Stimulated activated memory B cell treated with anti-CD40 and anti-IgM and Interleukin-4, amounts not matched to agents 10 μg/mL and 1 μg/mL and 100 μg/mL, for 72 hours (primary cell): ENCODE data around the gene BAIAP2.

Source experiments
- ATAC-seq: fragments of 150-1000 bp; cut with Tn5 transposase; 2 replicates; pipeline ENCODE4 v1.10.0; 2021
- H3K27ac Mint-ChIP-seq: one replicate; pipeline ENCODE4 v1.8.0; 2022; ENCODE audit warnings: mild to moderate bottlenecking, mixed read lengths
- H3K27me3 Mint-ChIP-seq: one replicate; pipeline ENCODE4 v1.8.0; 2022; ENCODE audit warnings: mixed read lengths
- H3K36me3 Mint-ChIP-seq: one replicate; pipeline ENCODE4 v1.8.0; 2022; ENCODE audit warnings: mixed read lengths
- H3K4me1 Mint-ChIP-seq: one replicate; pipeline ENCODE4 v1.8.0; 2022; ENCODE audit warnings: mixed read lengths
- H3K4me3 Mint-ChIP-seq: one replicate; pipeline ENCODE4 v1.8.0; 2022; ENCODE audit warnings: mild to moderate bottlenecking, moderate library complexity, mixed read lengths
- H3K9me3 Mint-ChIP-seq: one replicate; pipeline ENCODE4 v1.8.0; 2022; ENCODE audit warnings: mixed read lengths

Gene BAIAP2

DNA sequence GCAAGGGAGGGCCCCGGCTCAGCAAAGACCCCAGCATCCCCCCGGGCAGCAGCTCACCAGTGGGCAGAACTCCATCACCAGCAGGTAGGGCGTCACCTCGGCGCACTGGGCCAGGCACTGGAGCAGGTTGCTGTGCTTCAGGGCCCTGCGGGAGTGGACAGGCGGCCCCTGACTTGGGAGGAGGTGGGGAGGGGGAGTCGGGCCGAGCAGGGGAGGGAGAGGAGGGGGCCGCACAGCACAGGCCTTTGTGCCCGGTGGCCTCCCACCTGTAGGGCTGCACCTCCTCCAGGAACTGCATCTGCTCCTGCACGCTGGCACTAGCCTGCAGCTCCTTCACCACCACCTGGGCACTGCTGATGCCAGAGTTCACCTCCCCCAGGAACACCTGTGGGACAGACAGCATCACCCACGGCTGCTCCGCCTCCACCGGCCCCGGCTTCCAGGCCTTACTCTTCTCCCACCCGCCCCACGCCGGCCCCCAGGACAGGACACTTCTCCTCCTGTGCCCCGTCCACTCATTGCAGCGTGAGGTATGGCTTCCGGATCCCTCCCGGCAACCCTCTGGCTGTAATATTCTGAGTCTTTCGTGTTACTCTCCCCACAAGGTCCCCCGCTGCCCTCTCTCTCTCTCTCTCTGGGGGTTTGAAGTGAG, 92.7 kb downstream of the BAIAP2 start:
- no peak for ATAC-seq
- Mint-ChIP-seq H3K36me3 (no peaks in the 10 kb centered on the region), H3K4me1 (no peaks in the 10 kb centered on the region), H3K4me3 (no peak overlapping the region), H3K27me3 (no peaks in the 10 kb centered on the region), H3K27ac (no peak overlapping the region), H3K9me3 (no peaks in the 10 kb centered on the region)

GRCh38 chr17:81128338-81128737, 93.4 kb downstream of the BAIAP2 start:
- no peaks in the 10 kb centered on the region for H3K36me3 Mint-ChIP-seq
- H3K4me1 Mint-ChIP-seq: no peaks in the 10 kb centered on the region
- ATAC-seq: no peak
- no peaks in the 10 kb centered on the region for H3K9me3 Mint-ChIP-seq
- no peak overlapping the region for H3K27ac Mint-ChIP-seq
- H3K4me3 Mint-ChIP-seq: no peak overlapping the region
- H3K27me3 Mint-ChIP-seq: no peaks in the 10 kb centered on the region

GRCh38 chr17:81128774-81129173, 93.8 kb downstream of the BAIAP2 start:
- Mint-ChIP-seq H3K4me3 (no peak overlapping the region), H3K9me3 (no peaks in the 10 kb centered on the region), H3K27ac (no peak overlapping the region), H3K27me3 (no peaks in the 10 kb centered on the region), H3K4me1 (no peaks in the 10 kb centered on the region), H3K36me3 (no peaks in the 10 kb centered on the region)
- no peak for ATAC-seq

DNA sequence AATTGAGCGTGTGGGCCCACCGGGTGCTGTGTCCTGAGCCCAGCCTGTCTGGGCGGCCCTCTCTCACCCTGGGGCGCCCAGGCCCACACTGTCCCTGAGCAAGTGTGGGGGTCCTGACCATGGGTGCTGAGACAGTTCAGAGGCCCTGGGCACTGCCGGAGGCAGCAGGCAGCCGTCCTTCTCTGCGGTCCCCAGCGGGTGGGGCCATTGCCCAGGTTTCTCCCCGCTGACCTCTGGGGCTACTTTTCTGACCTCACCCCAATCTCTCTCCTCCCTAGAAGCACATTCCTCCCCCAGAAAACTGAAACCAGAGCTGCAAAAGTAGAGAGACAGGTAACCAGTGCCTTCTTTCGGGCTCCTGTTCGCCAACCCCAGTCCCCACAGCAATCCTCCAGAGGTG, 94.3 kb downstream of the BAIAP2 start:
- H3K9me3 Mint-ChIP-seq: no peaks in the 10 kb centered on the region
- H3K27ac Mint-ChIP-seq: no peak overlapping the region
- no peak for ATAC-seq
- H3K36me3 Mint-ChIP-seq: no peaks in the 10 kb centered on the region
- H3K4me1 Mint-ChIP-seq: no peaks in the 10 kb centered on the region
- no peaks in the 10 kb centered on the region for H3K27me3 Mint-ChIP-seq
- H3K4me3 Mint-ChIP-seq: no peak overlapping the region

- H3K27me3 Mint-ChIP-seq: no peaks in the 10 kb centered on the region
- H3K9me3 Mint-ChIP-seq: no peaks in the 10 kb centered on the region
- H3K36me3 Mint-ChIP-seq: no peaks in the 10 kb centered on the region
- ATAC-seq: no peak
- no peak overlapping the region for H3K27ac Mint-ChIP-seq
- H3K4me3 Mint-ChIP-seq: no peak overlapping the region
- no peaks in the 10 kb centered on the region for H3K4me1 Mint-ChIP-seq
Observed at GRCh38 chr17:81129711-81130367, 94.9 kb downstream of the BAIAP2 start.

DNA sequence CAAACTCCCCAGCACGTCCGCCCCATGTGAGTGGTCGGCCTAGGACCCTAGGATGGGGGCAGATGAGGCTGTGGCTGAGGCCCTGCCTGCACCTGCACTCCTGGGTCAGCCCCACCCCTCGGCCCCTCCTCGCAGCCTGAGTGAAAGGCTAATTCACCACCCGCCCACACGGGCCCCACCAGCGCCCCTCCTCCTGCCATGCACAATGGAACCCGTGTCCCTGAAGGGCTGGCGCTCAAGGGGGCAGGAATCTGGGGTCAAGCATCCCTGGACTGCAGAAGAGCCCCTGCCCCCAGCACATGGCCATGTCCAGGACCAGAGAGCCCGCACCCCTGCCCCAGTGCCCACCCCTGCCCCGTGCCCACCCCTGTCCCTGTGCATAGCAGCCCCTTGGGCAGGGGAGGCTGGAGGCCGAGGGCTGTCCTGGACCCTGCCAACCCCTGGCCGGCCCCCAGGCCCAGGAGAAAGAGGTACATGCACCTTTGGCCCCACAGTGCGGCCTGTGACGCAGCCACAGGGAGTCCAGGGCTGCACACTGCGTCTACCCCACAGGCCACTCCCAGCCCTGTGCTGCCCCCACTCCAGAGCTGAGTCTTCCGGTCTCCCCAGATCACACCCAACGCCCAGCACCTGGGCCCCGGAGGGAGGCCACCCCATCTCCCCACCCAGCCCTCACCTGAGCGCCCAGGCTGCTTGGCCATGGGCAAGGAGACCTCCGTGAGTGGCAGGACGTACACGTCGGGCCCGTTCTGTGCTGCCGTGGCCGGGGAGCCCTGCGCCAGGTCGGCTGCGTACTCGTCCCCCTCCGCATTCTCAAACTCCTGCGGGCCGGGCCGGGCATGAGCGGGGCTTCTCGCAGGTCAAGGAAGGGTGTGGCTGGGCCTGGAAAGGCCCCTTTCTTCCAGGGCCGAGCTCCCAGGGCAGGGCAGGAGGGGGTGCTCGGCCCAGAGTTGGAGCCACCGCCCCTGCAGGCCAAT, 95.7 kb downstream of the BAIAP2 start:
- Mint-ChIP-seq H3K4me3 (no peak overlapping the region), H3K9me3 (no peaks in the 10 kb centered on the region), H3K27me3 (no peaks in the 10 kb centered on the region), H3K36me3 (no peaks in the 10 kb centered on the region), H3K4me1 (no peaks in the 10 kb centered on the region), H3K27ac (no peak overlapping the region)
- no peak for ATAC-seq

GRCh38 chr17:81131486-81132196, 96.7 kb downstream of the BAIAP2 start:
- no peaks in the 10 kb centered on the region for H3K27me3 Mint-ChIP-seq
- H3K4me3 Mint-ChIP-seq: no peak overlapping the region
- no peaks in the 10 kb centered on the region for H3K9me3 Mint-ChIP-seq
- H3K27ac Mint-ChIP-seq: no peak overlapping the region
- H3K4me1 Mint-ChIP-seq: no peaks in the 10 kb centered on the region
- no peaks in the 10 kb centered on the region for H3K36me3 Mint-ChIP-seq
- no peak for ATAC-seq

DNA sequence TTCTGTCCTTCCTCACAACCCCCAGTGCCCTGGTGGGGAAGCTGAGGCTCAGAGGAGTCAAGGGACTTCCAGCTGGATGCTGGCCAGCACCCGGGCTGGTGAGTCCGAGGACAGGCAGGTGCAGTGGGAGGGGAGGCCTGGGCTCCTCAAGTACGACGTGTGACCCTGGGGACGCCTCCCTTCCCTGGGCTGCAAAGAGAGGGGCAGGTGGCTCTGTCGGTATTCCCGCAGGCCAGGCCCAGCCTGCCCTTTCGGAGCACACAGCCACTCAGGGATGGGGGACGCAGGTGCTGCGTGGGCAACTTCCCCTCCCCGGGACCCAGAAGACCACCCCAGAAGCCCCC, 97.2 kb downstream of the BAIAP2 start:
- no peaks in the 10 kb centered on the region for H3K36me3 Mint-ChIP-seq
- no peak overlapping the region for H3K27ac Mint-ChIP-seq
- ATAC-seq: no peak
- H3K27me3 Mint-ChIP-seq: no peaks in the 10 kb centered on the region
- no peaks in the 10 kb centered on the region for H3K9me3 Mint-ChIP-seq
- H3K4me1 Mint-ChIP-seq: no peaks in the 10 kb centered on the region
- no peak overlapping the region for H3K4me3 Mint-ChIP-seq

GRCh38 chr17:81132770-81133723, 98.1 kb downstream of the BAIAP2 start:
- H3K4me3 Mint-ChIP-seq: no peak overlapping the region
- ATAC-seq: no peak
- peaks cover 2% of the 10 kb centered on the region for H3K9me3 Mint-ChIP-seq
- no peaks in the 10 kb centered on the region for H3K27me3 Mint-ChIP-seq
- H3K27ac Mint-ChIP-seq: no peak overlapping the region
- H3K4me1 Mint-ChIP-seq: no peaks in the 10 kb centered on the region
- no peaks in the 10 kb centered on the region for H3K36me3 Mint-ChIP-seq

DNA sequence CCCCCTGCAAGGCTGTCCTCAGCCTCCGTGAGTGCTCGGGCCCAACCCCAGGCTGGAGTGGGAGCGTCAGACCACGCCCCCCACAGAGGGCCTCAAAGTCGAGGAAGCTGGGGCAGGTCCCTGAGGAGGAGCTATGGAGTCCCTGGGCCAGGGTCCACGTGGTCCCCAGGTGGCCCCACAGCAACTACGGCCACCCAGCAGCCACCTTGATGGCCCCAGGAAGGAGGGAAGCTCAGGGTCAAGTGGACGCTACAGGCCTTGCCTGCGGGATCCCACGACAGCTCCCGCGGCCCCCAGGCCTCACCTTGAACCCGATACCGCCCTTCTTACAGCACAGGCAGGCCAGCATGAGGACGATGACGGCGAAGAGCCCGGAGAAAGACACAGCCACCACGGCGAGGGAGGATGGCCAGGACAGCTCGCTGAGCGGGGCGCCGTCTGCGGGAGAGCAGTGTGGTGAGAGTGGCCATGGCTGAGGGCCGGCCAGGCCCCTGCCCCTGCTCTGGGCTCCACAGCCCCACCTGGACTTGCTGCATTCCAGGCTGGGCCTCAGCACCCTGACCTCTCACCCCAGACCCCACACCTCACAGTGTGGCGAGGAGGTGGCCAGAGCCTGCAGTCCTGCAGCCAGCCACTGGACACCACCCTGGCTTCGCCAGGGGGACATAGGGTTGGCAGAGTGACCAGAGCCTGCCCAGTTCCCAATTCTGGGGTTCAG, 99.3 kb downstream of the BAIAP2 start:
- no peaks in the 10 kb centered on the region for H3K27me3 Mint-ChIP-seq
- no peak overlapping the region for H3K27ac Mint-ChIP-seq
- peaks cover 8% of the 10 kb centered on the region for H3K9me3 Mint-ChIP-seq
- no peaks in the 10 kb centered on the region for H3K4me1 Mint-ChIP-seq
- H3K36me3 Mint-ChIP-seq: no peaks in the 10 kb centered on the region
- H3K4me3 Mint-ChIP-seq: no peak overlapping the region
- no peak for ATAC-seq

- Mint-ChIP-seq H3K4me3 (no peak overlapping the region), H3K27me3 (peaks cover 8% of the 10 kb centered on the region), H3K27ac (no peak overlapping the region), H3K36me3 (no peaks in the 10 kb centered on the region), H3K4me1 (no peaks in the 10 kb centered on the region), H3K9me3 (peaks cover 8% of the 10 kb centered on the region)
- ATAC-seq: no peak
Observed at GRCh38 chr17:81135505-81136278, 100.7 kb downstream of the BAIAP2 start.

- no peak for ATAC-seq
- H3K4me1 Mint-ChIP-seq: no peaks in the 10 kb centered on the region
- H3K9me3 Mint-ChIP-seq: peaks cover 8% of the 10 kb centered on the region
- no peaks in the 10 kb centered on the region for H3K36me3 Mint-ChIP-seq
- H3K27me3 Mint-ChIP-seq: peaks cover 9% of the 10 kb centered on the region
- H3K4me3 Mint-ChIP-seq: no peak overlapping the region
- no peak overlapping the region for H3K27ac Mint-ChIP-seq
Observed at GRCh38 chr17:81136366-81136765, 101.4 kb downstream of the BAIAP2 start.

DNA sequence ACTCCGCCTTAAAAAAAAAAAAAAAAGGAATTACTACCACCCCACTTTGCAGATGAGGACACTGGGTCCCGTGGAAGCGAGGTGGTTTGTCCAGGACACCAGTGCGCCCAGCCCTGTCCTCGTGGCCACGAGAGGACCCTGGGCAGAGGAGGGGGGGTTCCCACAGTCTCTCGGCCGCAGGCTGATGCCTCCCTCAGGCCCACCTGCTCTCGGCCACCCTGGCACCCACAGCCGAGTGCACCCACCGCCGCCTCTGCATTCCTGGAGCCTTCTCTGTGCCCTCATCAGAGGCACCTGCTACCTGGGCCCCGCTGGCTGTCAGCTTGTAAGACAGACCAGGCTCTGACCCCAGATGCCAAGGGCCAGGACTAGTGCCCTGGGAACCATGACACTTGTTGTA, 102.3 kb downstream of the BAIAP2 start:
- Mint-ChIP-seq H3K36me3 (no peaks in the 10 kb centered on the region), H3K4me1 (peaks cover 3% of the 10 kb centered on the region), H3K9me3 (peaks cover 8% of the 10 kb centered on the region), H3K27ac (no peak overlapping the region), H3K27me3 (peaks cover 18% of the 10 kb centered on the region), H3K4me3 (no peak overlapping the region)
- ATAC-seq: no peak
